Uterus (tissue), 2 donors: Measurements from ENCODE around the gene PCDHB13.

Experiments used
- POLR2A ChIP-seq, 2 donors: fragments of 450-650 bp; IDR thresholded peaks; one replicate each; pipeline ENCODE4 v1.6.1; 2016; ENCODE audit warnings: antibody characterized with exemption in 2 of 2, mild to moderate bottlenecking in 1 of 2, moderate library complexity in 1 of 2
- TF ChIP-seq, protein P1 (sequence below), 4 experiments: fragments of 200-600 bp in 2 of 4; fragments of 450-650 bp in 2 of 4; sonication (generic) in 2 of 4; IDR thresholded peaks; one replicate each; pipeline ENCODE4 v1.5.1; 2016 to 2019; ENCODE audit warnings: antibody characterized with exemption in 4 of 4, mild to moderate bottlenecking in 2 of 4, moderate library complexity in 1 of 4

DNA sequence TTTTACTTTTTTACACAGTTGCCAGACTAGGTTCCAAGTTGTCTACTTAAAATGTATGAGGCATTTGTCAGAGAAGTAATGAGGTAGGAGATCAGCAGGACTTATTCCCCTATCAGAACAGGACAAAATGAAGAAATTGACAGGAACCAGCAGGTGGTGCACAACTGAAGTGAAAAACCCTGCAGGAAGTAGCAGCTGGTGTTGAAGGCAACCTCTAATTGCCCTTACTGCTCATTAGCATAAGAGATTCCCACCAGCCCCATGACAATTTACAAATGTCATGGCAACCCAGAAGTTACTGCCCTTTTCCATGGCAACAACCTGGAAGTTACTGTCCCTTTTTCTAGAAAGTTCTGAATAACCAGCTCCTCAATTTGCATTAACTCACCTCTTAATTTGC is 36.9 kb downstream of the PCDHB13 start:
- no peak for TF ChIP-seq POLR2A (IDR thresholded peaks at IDR 0.05)
- TF ChIP-seq, protein P1, sequence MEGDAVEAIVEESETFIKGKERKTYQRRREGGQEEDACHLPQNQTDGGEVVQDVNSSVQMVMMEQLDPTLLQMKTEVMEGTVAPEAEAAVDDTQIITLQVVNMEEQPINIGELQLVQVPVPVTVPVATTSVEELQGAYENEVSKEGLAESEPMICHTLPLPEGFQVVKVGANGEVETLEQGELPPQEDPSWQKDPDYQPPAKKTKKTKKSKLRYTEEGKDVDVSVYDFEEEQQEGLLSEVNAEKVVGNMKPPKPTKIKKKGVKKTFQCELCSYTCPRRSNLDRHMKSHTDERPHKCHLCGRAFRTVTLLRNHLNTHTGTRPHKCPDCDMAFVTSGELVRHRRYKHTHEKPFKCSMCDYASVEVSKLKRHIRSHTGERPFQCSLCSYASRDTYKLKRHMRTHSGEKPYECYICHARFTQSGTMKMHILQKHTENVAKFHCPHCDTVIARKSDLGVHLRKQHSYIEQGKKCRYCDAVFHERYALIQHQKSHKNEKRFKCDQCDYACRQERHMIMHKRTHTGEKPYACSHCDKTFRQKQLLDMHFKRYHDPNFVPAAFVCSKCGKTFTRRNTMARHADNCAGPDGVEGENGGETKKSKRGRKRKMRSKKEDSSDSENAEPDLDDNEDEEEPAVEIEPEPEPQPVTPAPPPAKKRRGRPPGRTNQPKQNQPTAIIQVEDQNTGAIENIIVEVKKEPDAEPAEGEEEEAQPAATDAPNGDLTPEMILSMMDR (IDR thresholded peaks at IDR 0.05) = no peak
